ENCODE measurements around the gene NTNG2. TPM values are rescaled to one million over a fixed set of nuclear protein-coding genes. Genes with fewer than 3 reads are reported as not detected.
A peak's percentile ranks its signal among the peaks of the same experiment; 100 is the strongest.

The NTNG2 gene
- total RNA-seq, 1 donor from 2014 or later = 0.98 TPM

- intact Hi-C loops (cut with DNase I) = no loop called here
- TF ChIP-seq, protein P1, sequence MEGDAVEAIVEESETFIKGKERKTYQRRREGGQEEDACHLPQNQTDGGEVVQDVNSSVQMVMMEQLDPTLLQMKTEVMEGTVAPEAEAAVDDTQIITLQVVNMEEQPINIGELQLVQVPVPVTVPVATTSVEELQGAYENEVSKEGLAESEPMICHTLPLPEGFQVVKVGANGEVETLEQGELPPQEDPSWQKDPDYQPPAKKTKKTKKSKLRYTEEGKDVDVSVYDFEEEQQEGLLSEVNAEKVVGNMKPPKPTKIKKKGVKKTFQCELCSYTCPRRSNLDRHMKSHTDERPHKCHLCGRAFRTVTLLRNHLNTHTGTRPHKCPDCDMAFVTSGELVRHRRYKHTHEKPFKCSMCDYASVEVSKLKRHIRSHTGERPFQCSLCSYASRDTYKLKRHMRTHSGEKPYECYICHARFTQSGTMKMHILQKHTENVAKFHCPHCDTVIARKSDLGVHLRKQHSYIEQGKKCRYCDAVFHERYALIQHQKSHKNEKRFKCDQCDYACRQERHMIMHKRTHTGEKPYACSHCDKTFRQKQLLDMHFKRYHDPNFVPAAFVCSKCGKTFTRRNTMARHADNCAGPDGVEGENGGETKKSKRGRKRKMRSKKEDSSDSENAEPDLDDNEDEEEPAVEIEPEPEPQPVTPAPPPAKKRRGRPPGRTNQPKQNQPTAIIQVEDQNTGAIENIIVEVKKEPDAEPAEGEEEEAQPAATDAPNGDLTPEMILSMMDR (IDR thresholded peaks at IDR 0.05) = no peak
- TF ChIP-seq POLR2A (IDR thresholded peaks at IDR 0.05) (no peak), POLR2AphosphoS5 (IDR thresholded peaks at IDR 0.05; ENCODE audit: insufficient read depth in 1 of 2, low read depth in 1 of 2) (no peak)
- Histone ChIP-seq H3K27ac (peak overlapping the region; percentile 70), H3K9me3 (no peaks in the 10 kb centered on the region), H3K4me3 (peak overlapping the region; percentile 75 to 93), H3K4me1 (peaks cover 30% of the 10 kb centered on the region), H3K36me3 (no peaks in the 10 kb centered on the region), H3K27me3 (no peaks in the 10 kb centered on the region)
- DNase-seq (ENCODE audit: extremely low spot score in 2 of 2) = no peak
Measured at GRCh38 chr9:132239999-132240840, 78.4 kb downstream of the NTNG2 start.

DNA sequence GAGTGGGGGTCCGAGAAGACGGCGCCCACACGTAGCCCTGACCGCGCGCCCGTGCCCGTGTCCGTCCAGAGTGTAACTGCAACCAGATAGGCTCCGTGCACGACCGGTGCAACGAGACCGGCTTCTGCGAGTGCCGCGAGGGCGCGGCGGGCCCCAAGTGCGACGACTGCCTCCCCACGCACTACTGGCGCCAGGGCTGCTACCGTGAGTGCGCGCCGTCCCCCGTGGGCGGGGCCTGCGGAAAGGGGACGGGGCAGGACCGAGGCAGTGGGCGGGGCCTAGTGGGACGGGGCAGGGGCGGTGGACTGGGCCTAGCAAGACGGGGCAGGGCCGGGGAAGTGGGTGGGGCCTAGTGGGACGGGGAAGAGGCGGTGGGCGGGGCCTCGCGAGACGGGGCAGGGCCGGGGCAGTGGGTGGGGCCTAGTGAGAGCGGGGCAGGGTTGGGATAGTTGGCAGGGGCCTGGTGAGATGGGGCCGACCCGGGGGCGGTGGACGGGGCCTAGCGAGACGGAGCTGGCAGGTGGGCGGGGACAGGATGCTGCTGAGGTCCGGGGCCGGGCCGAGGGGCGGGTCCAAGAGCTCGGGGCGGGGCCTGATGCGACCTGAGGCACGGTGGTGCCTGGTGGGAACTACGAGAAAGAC, 79.1 kb downstream of the NTNG2 start:
- peaks cover 37% of the 10 kb centered on the region for H3K4me1 ChIP-seq
- peak overlapping the region; percentile 75 to 93 for H3K4me3 ChIP-seq
- no peaks in the 10 kb centered on the region for H3K36me3 ChIP-seq
- no peaks in the 10 kb centered on the region for H3K27me3 ChIP-seq
- intact Hi-C loops (cut with DNase I) = no loop called here
- DNase-seq (ENCODE audit: extremely low spot score in 2 of 2) = peak in 1 of 2 donors; percentile 97
- no peaks in the 10 kb centered on the region for H3K9me3 ChIP-seq
- TF ChIP-seq, protein P1 (IDR thresholded peaks at IDR 0.05) = no peak
- TF ChIP-seq POLR2A (IDR thresholded peaks at IDR 0.05) = peak in 1 of 2 donors; percentile 52
- TF ChIP-seq POLR2AphosphoS5 (IDR thresholded peaks at IDR 0.05; ENCODE audit: insufficient read depth in 1 of 2, low read depth in 1 of 2) = peak in 1 of 2 donors; percentile 64
- H3K27ac ChIP-seq = peak overlapping the region; percentile 70

GRCh38 chr9:132241483-132241839, 79.6 kb downstream of the NTNG2 start:
- Histone ChIP-seq H3K4me1 (peaks cover 42% of the 10 kb centered on the region), H3K9me3 (no peaks in the 10 kb centered on the region), H3K4me3 (peak overlapping the region; percentile 75 to 93), H3K27me3 (no peaks in the 10 kb centered on the region), H3K27ac (peak overlapping the region; percentile 63), H3K36me3 (no peaks in the 10 kb centered on the region)
- intact Hi-C loops (cut with DNase I) = no loop called here
- TF ChIP-seq POLR2AphosphoS5 (IDR thresholded peaks at IDR 0.05; ENCODE audit: insufficient read depth in 1 of 2, low read depth in 1 of 2) (no peak), POLR2A (IDR thresholded peaks at IDR 0.05) (peak in 1 of 2 donors; percentile 22)
- TF ChIP-seq, protein P1 (IDR thresholded peaks at IDR 0.05) = peak in 1 of 3 experiments; percentile 15
- no peak for DNase-seq (ENCODE audit: extremely low spot score in 2 of 2)

- H3K27ac ChIP-seq = peak overlapping the region; percentile 63
- no peaks in the 10 kb centered on the region for H3K9me3 ChIP-seq
- intact Hi-C loops (cut with DNase I) = no loop called here
- peaks cover 45% of the 10 kb centered on the region for H3K4me1 ChIP-seq
- peak overlapping the region; percentile 75 to 93 for H3K4me3 ChIP-seq
- no peaks in the 10 kb centered on the region for H3K36me3 ChIP-seq
- TF ChIP-seq, protein P1 (IDR thresholded peaks at IDR 0.05) = no peak
- no peak for TF ChIP-seq POLR2AphosphoS5 (IDR thresholded peaks at IDR 0.05; ENCODE audit: insufficient read depth in 1 of 2, low read depth in 1 of 2)
- no peaks in the 10 kb centered on the region for H3K27me3 ChIP-seq
- DNase-seq (ENCODE audit: extremely low spot score in 2 of 2) = no peak
Measured at GRCh38 chr9:132241840-132242620, 80.2 kb downstream of the NTNG2 start.

All from vagina (tissue), 2 donors.